Parathyroid adenoma (tissue), 2 donors: ENCODE results near the gene STEAP4.

ENCODE experiments used
- H2AFZ ChIP-seq: fragments of 300-600 bp; sonication (generic); one replicate; pipeline ENCODE4 v1.7.0; 2017; ENCODE audit warnings: antibody characterized with exemption, mild to moderate bottlenecking
- H3K27ac ChIP-seq: fragments of 300-600 bp; sonication (generic); one replicate; pipeline ENCODE4 v1.7.0; 2017
- H3K27me3 ChIP-seq: fragments of 300-600 bp; sonication (generic); one replicate; pipeline ENCODE4 v1.7.0; 2017; ENCODE audit warnings: low read length; ENCODE audit not compliant: control insufficient read depth, insufficient read depth
- H3K36me3 ChIP-seq: fragments of 300-600 bp; sonication (generic); one replicate; pipeline ENCODE4 v1.7.0; 2017; ENCODE audit warnings: low read length; ENCODE audit not compliant: control insufficient read depth, insufficient read depth
- H3K4me1 ChIP-seq: fragments of 300-600 bp; sonication (generic); one replicate; pipeline ENCODE4 v1.7.0; 2017; ENCODE audit warnings: control low read depth
- H3K4me2 ChIP-seq: fragments of 300-600 bp; sonication (generic); one replicate; pipeline ENCODE4 v1.7.0; 2017; ENCODE audit warnings: low read length
- H3K4me3 ChIP-seq: fragments of 300-600 bp; sonication (generic); one replicate; pipeline ENCODE4 v1.7.0; 2017; ENCODE audit warnings: low read depth, low read length
- H3K79me2 ChIP-seq: fragments of 300-600 bp; sonication (generic); one replicate; pipeline ENCODE4 v1.7.0; 2017; ENCODE audit warnings: control low read depth
- H3K9ac ChIP-seq: fragments of 300-600 bp; sonication (generic); one replicate; pipeline ENCODE4 v1.7.0; 2017; ENCODE audit warnings: mild to moderate bottlenecking
- H3K9me3 ChIP-seq: fragments of 300-600 bp; sonication (generic); one replicate; pipeline ENCODE4 v1.7.0; 2017; ENCODE audit warnings: low read length; ENCODE audit not compliant: control insufficient read depth
- CTCF ChIP-seq: fragments of 300-600 bp; sonication (generic); IDR thresholded peaks from one replicate; pipeline ENCODE4 v1.7.0; 2017; ENCODE audit warnings: antibody characterized with exemption, mild to moderate bottlenecking
- donor health status: primary hyperparathyroidism.

The STEAP4 gene

DNA sequence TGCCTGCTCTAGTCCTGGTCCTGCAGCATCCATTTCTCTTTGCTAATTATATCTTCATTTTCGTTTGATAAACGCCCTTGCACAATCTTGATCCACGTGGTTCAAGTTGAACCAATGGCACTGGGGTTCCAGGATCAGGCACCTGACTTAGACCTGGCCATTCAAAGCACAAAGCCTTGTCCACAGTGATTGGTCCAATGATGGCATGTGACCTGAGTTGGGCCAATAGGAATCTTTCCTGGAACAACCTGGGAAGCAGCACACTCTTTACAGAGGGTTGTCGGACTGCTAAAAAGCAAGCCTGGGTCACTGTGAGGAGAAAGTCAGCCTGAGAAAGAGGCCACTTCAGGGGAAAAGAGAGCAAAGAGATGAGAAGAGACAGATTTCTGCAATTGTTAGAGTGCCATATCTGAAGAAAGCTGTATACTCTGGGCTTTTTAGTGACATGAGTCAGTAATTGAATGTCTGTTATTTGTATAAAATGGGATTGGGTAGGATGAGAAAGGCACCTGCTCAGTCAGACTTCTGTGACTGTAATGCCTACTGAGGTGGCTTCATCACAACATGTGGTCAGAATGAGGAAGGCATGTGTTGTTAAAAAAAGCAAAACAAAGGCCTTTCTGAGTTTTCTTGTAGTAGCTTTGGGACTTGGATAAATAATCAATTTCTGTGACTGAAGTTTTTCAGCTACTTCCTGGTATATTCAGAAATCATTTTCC is 4.4 kb upstream of the STEAP4 start:
- no peak overlapping the region for H2AFZ ChIP-seq
- no peak for TF ChIP-seq CTCF

GRCh38 chr7:88309819-88310218 is 3.1 kb upstream of the STEAP4 start:
- H3K4me1 ChIP-seq: no peaks in the 10 kb centered on the region
- no peaks in the 10 kb centered on the region for H3K36me3 ChIP-seq
- H3K27ac ChIP-seq: peak overlapping the region; percentile 45
- no peak overlapping the region for H3K4me3 ChIP-seq
- no peaks in the 10 kb centered on the region for H3K79me2 ChIP-seq
- no peaks in the 10 kb centered on the region for H3K9me3 ChIP-seq
- H3K9ac ChIP-seq: no peak overlapping the region
- no peak for TF ChIP-seq CTCF
- no peaks in the 10 kb centered on the region for H3K27me3 ChIP-seq
- no peak overlapping the region for H3K4me2 ChIP-seq
- no peak overlapping the region for H2AFZ ChIP-seq

More for the DNA sequence above, 4.4 kb upstream of the STEAP4 start:
- no peak overlapping the region for H3K4me3 ChIP-seq
- H3K4me2 ChIP-seq: no peak overlapping the region
- no peaks in the 10 kb centered on the region for H3K36me3 ChIP-seq
- peak overlapping the region; percentile 45 for H3K27ac ChIP-seq
- H3K27me3 ChIP-seq: no peaks in the 10 kb centered on the region
- H3K79me2 ChIP-seq: no peaks in the 10 kb centered on the region
- no peaks in the 10 kb centered on the region for H3K9me3 ChIP-seq
- H3K9ac ChIP-seq: no peak overlapping the region
- H3K4me1 ChIP-seq: no peaks in the 10 kb centered on the region

- Histone ChIP-seq H3K27me3 (no peaks in the 10 kb centered on the region), H3K4me3 (no peak overlapping the region), H3K79me2 (no peaks in the 10 kb centered on the region), H2AFZ (no peak overlapping the region), H3K36me3 (no peaks in the 10 kb centered on the region), H3K9ac (no peak overlapping the region), H3K4me2 (no peak overlapping the region), H3K4me1 (no peaks in the 10 kb centered on the region), H3K9me3 (no peaks in the 10 kb centered on the region), H3K27ac (peak overlapping the region; percentile 63)
- TF ChIP-seq CTCF: no peak
Measured at GRCh38 chr7:88307823-88308222, 1.1 kb upstream of the STEAP4 start.

DNA sequence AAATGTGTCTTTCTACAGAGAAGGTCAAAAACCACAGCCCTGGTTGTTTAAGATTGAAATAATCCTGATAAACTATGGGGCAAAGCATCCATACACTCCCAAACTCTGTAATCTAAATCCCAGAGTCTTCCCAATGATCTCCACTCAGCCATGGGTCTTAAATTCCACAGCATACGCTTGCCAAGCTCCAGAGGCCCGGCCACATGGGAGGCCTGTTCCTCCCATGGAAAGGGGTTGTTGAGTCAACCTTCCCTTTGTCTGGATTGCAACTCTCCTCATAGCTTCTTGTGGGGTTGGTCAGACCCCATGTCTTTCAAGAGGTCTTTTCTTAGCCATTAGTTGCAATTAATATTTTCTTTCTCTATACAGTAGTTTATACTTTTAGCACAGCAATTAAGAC is 718 bp upstream of the STEAP4 start:
- Histone ChIP-seq H3K4me2 (no peak overlapping the region), H3K4me1 (no peaks in the 10 kb centered on the region), H3K36me3 (no peaks in the 10 kb centered on the region), H3K27me3 (no peaks in the 10 kb centered on the region), H3K4me3 (no peak overlapping the region), H3K27ac (peak overlapping the region; percentile 63), H3K9ac (no peak overlapping the region), H3K79me2 (no peaks in the 10 kb centered on the region), H2AFZ (no peak overlapping the region), H3K9me3 (no peaks in the 10 kb centered on the region)
- TF ChIP-seq CTCF: no peak

GRCh38 chr7:88305044-88305443 is 1.6 kb downstream of the STEAP4 start:
- H2AFZ ChIP-seq: no peak overlapping the region
- TF ChIP-seq CTCF: no peak
- no peaks in the 10 kb centered on the region for H3K9me3 ChIP-seq
- H3K4me1 ChIP-seq: no peaks in the 10 kb centered on the region
- H3K27me3 ChIP-seq: no peaks in the 10 kb centered on the region
- H3K4me2 ChIP-seq: no peak overlapping the region
- peak overlapping the region; percentile 18 for H3K4me3 ChIP-seq
- no peak overlapping the region for H3K27ac ChIP-seq
- H3K9ac ChIP-seq: no peak overlapping the region
- H3K79me2 ChIP-seq: no peaks in the 10 kb centered on the region
- H3K36me3 ChIP-seq: no peaks in the 10 kb centered on the region
